Epithelial cell of alveolus of lung (primary cell): ENCODE measurements around the gene OPTC. TPM values are rescaled to one million over a fixed set of nuclear protein-coding genes. Genes with fewer than 3 reads are reported as not detected.

Experiments
- total RNA-seq: library from RNA; depleted of rRNA; stranded (reverse); fragments of >200 nt; gene quantifications from 2 replicates; pipeline ENCODE4 v1.2.1, GENCODE V29; 2015

OPTC gene
- not detected in 2 replicates for total RNA-seq

GRCh38 chr1:203493901-203494300 lies at the start of gene OPTC:
OPTC (plus strand) TSS chr1:203494153; CDS start chr1:203496006, 1,853 bp downstream.

GRCh38 chr1:203475012-203475981 lies 18.7 kb upstream of the OPTC start, which contains the start of gene PRELP:
PRELP (plus strand) TSS chr1:203475806; CDS start chr1:203483185, 7,379 bp downstream.

Other genes starting within 250 kb of the OPTC start
- gene BTG2, start 188.6 kb upstream of the OPTC start, total RNA-seq = 10.2 and 11.0 TPM in 2 replicates
- gene FMOD, start 143.0 kb upstream of the OPTC start, total RNA-seq = 4.7 and 18.1 TPM in 2 replicates
- under 0.01 TPM in 2 replicates for gene PRELP, start 18.3 kb upstream of the OPTC start, total RNA-seq
- gene ATP2B4, start 132.7 kb downstream of the OPTC start, total RNA-seq = 34.5 and 45.5 TPM in 2 replicates